CD4-positive, alpha-beta T cell treated with Interleukin-21 for 1 hour (primary cell): ENCODE data around the gene NUBP1.
"Not testable (repeated sequence)": the region's sequence is repeated elsewhere in the genome, so short reads cannot be mapped to it uniquely, and the experiment has no call there.

Source experiments
- DNase-seq: peaks from one replicate; pipeline ENCODE4 v3.0.0-alpha.2; 2020

The NUBP1 gene

DNA sequence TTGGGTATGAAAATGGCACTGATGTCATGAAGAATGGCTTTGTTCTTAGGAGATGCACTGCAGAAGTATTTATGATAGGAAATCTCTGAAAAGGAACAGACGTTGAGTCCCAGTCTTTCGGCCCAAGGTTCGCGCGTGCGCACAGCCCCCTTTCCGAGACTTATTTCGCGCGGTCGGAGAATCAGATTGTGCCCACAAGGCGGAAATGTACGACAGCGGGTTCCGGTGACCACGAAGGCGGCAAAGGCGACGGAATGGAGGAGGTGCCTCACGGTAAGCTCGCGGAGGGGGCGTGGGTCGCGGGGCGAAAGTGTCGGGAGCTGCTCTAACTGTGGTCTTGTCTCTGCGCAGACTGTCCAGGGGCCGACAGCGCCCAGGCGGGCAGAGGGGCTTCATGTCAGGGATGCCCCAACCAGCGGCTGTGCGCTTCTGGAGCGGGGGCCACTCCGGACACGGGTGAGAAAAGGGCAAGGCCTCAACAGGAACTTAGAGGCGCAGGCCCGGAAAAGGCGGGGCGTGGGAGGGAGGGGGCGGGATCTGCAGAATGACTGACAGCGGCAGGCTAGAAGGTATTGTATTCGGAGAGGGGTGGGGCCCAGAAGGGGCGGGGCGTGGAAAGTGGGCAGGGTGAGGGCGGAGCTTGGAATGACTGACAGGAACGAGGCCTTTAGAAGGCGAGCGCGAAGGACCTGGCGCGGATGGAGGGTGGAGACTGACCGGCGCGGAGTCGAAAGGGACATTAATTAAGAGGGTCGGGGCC lies at the start of gene NUBP1:
Gene NUBP1 (plus strand): TSS at position 233 of the 760 bp plus-strand sequence. CDS start 22 bp downstream, at position 255.
- DNase-seq, result peak; percentile 99

DNA sequence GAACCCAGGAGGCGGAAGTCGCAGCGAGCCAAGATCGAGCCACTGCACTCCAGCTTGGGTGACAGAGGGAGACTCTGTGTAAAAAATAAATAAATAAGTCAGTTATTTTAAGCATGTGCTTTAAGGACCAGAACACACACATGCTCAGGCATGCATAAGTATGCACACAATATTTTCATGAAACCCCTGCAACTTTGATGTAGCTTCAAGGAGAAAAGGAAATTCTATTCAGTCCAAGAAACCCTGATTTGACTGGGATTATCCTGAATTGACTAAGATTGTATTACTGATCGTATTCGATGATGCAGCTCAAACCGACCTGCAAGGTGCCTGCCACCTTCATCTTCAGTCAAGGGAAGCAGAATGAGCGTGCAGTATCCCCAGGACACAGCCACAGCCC lies 49.8 kb upstream of the NUBP1 start:
- no peak for DNase-seq

DNA sequence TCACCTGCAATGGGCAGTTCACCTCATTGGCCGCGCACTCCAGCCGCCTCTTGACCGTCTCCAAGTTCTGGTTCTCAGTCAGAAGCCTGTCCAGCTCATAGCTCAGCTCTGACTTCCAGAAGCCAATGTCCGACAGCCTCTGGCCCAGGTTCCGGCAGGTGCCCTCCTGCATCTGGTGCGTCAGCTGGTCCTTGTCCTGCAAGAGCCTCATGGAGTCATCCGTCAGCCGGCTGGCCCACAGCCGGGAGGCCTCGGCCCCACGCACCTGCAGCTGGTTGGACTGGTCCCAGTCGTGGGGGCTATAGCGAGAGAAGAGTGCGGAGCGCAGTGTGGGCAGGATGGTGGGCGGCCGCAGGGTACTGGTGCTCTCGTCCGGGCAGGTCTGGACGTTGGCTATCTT lies 49.3 kb upstream of the NUBP1 start:
- no peak for DNase-seq

DNA sequence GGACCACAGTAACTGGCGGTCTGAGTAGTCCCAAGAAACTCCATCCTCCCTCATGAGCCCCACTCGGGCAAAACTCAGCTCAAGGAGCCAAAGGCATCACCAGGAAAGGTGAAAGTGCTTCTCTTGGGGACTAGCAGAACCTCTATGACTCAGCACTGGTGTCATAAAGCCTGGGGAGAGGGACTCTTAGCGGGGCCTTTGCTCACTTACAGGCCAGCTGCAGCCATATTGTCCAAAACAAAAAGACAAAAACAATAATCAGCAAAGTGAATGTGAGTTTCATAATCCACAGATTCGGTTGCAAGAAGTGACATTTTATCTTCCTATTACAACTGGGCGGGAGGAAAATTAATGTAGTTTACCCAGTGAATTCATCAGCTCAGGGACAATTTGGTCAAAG lies 48.8 kb upstream of the NUBP1 start, which contains the start of gene TEKT5:
Gene TEKT5 (minus strand): TSS at position 101 of the 400 bp plus-strand sequence. CDS start 57 bp downstream, at position 44.
- DNase-seq, result no peak

DNA sequence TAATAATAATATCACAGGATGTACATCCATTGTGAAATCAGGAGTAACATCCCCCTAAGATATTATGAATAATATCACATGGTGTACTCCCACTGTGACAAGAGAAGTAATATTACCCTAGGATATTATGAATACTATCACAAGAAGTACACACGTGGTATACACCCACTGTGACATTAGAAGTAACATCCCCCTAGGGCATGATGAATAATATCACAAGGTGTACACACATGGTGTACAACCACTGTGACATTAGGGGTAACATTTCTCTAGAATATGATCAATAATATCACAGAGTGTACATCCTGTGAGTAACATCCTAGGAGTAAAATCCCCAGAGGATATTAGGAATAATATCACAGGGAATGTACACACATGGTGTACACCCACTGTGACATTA lies 43.9 kb upstream of the NUBP1 start:
- no peak for DNase-seq

DNA sequence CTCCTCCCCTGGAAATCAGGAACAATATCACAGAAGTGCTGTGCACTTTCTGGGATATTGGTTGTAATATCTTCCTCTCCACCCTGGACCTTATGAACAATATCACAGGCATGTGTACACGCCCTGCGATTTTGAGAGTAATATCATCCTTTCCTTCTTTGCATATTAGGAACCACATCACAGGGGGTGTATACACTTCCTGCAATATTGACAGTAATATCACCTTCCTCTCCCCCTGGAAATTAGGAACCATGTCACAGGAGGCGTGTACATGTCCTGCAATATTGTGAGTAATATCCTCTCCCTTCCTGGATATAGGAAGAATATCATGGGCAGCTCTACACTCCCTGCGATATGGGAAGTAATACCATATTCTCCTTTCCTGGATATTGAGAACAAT lies 34.7 kb upstream of the NUBP1 start:
- no peak for DNase-seq

DNA sequence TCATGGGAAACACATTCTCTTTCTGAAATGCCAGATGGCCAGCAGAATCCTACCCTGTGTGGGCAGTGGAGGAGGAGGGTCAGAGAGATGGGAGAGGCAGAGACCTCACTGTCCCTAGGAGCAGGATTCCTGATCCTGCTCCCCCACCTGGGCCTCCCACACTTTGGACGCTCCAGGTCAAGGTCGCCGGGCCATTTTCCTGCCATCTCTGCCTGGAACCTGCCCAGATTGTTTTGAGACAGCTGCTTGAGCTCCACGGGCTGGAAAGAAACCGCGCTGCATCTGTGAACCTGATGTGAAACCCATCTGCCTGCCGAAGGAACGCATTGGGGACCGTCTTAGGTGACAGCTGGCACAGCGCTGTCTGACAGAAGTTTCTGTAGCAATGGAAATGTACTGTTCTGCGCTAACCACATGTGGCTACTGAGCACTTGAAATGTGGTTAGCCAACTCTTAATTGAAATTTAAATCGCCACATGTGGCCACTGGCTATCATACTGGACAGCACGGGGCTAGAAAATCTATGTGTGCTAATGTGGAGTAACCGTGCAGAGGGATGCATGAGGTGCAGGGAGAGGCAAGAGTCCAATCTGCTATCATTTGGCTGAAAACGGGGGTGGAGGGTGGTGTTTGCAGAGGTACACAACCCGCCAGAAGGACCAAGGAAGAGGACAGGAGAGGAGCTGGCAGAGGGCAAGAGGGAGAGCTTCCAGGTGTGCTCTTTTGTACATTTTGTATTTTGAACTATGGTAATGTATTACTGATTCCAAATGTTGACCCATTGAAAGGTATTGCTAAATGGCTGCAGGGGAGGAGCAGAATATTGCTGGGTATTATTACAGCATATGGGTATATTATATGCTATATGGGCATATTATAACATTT lies 15.4 kb upstream of the NUBP1 start:
- DNase-seq, result no peak

DNA sequence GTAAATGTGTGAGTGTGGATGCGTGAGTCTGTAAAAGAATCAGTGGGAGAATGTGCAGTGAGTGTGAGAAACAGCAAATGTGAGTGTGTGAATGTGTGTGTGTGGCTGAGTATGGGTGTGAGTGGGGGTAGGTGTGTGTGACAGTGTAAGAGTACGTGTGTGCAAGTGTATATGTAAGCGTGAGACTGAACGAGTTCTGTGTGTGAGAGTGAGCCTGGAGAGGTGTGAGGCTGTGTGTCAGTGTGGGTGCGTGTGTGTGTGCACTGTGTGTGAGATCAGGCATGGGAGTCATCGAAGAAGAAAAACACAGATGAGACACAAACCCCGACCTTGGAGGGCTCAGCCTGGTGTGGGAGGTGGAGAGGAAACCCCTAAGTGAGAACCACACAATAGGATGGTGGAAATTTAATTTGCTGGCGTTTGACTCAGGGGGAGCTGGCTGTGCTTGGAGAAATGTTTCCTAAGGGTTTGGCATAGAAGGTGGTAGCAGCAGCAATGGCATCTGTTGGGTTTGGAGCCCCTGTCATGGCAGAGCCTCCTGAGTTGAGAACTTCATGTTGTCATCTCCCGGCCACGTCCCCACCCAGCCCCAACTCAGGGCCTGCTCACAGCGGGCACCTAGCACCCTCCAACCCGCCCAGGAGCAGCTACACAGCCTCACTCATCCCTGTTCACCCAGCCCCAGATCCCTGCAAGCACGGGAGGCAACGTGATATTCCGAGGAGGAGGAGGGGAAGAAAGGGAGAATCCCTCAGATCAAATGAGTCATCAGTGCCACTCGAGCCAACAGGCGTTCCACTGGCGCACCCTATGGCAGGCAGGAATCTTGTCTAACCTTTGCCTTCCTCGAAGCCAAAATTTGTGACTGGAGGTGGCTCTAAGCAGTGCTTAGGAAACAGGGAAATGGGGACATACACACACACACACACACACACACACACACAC lies 14.3 kb upstream of the NUBP1 start:
- DNase-seq, result no peak

DNA sequence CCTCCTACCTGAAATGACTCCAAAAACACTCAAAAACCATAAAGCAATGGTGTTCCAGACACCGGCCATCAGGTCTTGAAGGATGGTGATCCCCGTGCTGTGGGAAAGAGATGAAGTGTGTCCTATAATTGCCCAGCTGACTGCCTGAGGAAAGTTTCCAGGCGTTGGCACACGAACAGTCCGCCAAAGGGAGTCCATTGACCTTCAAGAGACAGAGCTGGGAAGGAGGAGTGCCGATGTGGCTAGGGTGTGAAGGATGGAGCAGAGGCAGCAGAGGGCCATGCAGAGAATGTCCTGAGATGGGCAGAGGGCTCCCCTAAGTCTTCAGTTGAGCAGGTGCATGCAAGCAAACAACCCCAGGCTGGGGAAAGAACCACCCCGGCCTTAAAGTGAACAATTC lies 11.9 kb upstream of the NUBP1 start:
- no peak for DNase-seq

DNA sequence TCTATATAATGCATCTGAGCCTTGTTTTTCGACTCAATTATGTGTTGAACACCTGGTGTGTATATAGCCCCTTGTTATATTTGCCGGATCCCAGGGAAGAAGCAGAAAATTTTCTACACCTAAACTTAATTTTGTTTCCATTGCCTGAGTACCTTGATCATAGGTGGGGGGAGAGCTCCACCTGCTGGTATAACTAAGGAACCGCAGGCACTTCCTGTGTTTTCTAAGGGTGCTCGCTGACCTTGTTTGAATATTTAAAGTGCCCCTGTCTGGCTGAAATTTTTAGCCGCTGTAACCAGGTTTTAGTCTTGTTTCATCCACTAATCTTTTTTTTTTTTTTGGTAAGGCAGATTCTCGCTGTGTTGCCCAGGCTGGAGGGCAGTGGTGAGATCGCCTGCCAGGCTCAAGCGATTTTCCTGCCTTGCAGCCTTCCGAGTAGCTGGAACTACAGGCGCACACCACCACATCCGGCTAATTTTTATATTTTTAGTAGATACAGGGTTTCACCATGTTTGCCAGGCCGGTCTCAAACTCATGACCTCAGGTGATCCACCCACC lies 6.5 kb upstream of the NUBP1 start:
- peak; percentile 85 for DNase-seq

DNA sequence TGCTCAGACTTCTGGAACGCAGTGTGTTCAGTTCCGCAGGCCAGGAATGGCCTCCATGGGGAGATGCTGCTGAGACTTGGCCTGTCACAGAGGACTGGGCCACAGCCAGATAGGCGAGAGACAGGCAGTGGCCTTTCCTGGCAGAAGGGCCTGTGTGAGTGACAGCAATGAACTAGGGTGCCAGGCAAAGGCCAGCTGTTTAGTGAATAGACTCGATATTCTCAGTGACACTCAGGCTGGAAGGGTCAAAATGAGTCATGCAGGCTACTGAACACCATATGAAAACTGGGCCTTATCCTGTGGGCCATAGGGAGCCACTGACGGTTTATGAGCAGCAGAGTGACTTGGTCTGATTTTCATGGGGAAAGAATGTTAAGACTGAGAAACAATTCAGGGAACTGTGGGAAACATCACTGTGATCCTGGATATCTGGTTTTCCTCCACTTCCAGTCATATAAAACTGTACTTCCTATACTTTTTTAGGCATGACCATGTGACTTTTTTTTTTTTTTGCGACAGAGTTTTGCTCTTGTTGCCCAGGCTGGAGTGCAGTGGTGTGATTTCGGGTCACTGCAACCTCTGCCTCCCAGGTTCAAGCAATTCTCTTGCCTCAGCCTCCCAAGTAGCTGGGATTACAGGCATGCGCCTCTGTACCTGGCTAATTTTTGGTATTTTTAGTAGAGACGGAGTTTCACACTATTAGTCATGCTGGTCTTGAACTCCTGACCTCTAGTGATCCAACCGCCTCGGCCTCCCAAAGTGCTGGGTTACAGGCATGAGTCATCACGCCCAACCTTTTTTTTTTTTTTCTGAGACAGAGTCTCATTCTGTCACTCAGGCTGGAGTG lies 5.2 kb upstream of the NUBP1 start:
- peak; percentile 38 for DNase-seq

DNA sequence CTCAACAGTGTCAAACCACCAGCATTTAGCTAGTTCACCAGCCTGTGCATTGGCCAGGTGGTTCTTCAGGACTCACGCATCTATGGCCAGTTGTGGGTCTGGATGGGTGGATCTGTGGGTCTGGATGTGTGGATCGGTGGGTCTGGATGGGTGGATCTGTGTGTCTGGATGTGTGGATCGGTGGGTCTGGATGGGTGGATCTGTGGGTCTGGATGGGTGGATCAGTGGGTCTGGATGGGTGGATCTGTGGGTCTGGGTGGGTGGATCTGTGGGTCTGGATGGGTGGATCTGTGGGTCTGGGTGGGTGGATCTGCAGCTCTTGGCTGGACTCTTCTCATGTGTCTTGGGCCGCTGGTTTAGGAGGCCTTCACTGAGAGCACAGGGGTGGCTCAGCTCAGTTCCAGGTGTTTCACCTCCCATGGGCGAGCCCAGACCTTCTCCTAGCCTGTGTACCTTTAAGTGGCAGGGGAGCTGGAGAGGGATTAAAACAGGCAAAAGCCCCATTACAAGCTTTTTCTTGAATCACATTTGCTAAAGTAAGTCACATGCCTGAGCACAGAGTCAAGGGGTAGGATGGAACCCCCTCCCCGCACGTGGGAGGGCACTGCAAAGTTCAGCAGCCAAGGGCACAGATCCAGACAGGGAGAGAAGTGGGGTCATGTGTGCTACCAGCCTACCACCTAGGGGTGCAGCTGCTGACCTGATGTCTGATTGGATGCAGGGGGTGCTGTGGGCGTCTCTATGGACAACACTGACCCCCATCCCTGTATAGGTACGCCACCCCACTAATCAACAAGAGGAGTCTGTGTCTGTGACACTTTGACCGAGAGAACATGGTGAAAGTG lies 3.4 kb upstream of the NUBP1 start:
- no peak for DNase-seq

DNA sequence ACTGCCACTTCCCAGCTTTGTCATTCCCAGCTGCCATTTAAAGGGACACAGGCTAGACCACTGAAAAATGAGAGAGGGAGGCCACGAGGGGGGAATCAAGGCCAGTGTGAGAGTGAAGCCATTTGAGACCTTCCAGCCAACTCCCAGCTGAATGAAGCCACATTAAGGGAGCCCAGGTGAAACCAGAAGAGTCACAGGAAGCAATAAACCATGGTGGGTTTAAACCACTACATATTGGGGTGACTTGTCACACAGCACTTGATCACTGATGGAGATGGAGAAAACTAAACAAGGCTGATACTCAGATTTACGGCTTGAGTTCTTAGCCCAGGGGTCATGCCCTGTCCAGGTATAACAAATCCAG lies 2.8 kb upstream of the NUBP1 start:
- DNase-seq, result no peak

DNA sequence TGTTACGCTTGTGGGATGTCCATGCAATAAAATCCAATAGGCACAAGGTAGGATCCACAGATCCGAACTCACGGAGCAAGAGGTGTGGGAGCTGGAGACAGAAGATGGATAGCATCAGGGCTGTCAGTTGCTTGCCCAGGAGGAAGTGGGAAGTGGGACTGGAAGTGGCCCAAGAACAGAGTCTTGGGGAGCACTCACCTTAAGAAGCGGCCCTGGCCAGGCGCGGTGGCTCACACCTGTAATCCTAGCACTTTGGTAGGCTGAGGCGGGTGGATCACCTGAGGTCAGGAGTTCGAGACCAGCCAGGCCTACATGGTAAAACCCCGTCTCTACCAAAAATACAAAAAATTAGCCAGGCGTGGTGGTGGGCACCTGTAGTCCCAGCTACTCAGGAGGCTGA lies 2.4 kb upstream of the NUBP1 start:
- DNase-seq, result not testable (repeated sequence)

DNA sequence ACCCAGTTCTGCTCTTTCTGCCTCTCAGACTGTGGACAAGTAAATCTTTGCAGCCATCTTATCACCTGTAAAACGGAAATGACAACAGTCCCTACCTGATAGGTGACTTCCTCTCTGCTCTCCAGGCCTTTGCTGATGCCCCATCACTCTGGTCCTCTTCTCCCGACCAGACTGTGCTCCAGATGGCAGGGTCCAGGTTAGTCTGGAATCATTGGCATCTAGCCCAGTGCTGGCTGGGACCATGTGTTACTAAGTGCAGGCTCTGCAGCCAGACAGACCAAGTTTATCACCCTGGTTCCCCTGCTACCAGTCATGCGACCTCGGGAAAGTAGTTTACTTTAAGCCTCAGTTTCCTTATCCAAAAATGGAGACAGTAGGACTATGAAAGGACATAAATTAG lies 1.8 kb upstream of the NUBP1 start:
- no peak for DNase-seq

DNA sequence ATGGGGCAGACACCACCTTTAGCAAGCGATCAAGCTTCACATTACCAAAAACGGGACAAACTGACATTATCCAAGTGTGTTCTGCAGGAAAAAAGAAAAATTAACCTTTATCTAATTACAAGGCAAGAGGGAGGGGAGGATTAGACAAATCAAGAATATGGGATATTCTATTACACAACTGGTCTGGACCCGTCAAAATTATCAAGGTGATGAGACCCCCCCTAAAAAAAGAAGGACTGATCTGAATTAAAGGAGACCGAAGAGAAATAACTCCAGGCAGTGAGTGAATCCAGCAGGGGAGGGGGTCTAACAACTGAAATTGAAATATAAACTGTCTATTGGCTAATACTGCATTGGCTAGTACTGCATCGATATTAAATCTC lies 424 bp upstream of the NUBP1 start:
- DNase-seq, result no peak

DNA sequence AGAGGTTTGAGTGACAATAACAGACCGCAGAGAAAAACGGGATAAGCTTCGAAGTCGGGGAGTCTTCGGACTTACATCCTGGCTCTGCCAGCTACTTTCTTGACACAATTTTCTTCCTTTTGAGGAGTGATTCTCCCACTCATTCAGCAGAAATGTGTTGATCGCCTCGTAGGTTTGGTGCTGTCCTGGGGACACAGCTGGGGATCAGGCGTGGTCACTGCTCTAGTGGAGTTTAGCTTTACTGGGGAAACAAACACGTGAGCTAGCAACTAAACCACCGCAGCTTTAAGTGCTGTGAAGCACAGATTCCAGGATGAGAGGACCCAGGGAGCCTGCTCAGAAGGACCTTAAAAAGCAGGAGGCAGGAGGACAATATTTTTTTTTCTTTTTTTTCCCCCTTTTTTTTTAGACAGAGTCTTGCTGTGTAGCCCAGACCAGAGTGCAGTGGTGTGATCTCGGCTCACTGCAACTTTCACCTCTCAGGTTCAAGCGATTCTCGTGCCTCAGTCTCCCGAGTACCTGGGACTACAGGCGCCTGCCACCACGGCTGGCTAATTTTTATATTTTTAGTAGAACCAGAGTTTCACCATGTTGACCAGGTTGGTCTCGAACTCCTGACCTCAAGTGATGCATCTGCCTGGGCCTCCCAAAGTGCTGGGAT lies 858 bp downstream of the NUBP1 start:
- DNase-seq, result no peak

DNA sequence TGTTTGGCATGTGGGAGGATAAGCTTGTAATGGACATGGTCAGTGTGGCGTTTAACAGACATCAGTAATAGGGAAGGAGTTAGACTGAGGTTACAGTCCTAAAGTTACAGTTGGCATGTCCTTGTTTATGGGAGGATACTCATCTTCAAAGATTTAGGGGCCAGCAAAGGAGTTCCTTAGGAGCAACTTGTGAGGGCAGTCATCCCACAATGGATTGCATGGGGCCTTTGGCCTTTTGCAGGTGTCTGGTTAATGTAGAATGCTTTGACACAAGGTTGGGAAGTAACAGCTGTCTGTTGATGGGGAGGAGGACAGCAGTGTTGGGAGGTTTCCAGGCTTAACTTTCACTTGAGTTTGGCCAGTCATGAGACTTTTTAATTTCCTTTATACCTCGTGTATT lies 2.2 kb downstream of the NUBP1 start:
- no peak for DNase-seq

DNA sequence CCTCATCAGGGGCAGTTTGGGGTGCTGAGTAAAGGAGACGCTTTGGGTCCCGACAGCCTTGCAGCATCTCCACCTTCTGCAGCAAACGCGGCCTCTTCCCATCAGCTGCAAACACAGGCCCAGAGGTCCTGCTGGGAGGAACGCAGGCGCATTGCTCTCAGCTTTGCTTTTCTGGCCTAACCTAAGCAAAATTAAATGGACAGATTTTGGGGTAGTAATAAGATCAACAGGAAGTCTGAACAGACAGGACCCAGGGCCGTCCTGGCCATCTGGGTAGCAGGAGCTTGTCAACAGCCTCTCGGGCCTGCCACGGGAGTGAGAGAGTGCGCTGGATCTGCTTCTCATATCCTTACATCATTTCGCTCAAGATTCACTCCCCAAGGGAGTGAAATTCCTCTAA lies 7.2 kb downstream of the NUBP1 start:
- no peak for DNase-seq

DNA sequence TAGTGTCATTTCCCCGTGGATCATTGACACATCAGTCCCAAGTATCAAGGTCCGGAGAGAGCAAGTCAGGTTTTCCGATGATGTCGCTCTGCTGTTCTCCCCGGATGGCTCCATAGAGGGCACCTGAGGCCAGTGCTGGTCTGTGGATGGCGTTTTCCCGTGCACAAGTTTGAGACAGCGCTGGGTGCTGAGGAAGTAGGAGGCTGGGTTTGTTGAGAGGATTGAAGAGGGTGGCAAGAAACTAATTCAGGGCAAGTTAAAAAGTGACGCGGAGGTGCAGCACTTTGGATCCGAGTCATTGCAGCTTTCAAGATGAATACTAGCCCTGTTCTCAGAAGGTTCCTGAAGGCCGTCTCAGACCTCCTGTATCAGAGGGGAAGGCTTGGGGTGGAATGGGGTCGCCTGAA lies 7.7 kb downstream of the NUBP1 start:
- no peak for DNase-seq
